Keratinocyte (primary cell): Measurements from ENCODE around the gene PKHD1.

Source experiments
- CTCF ChIP-seq, 3 experiments: IDR thresholded peaks in 1 of 3; conservative IDR thresholded peaks in 1 of 3; optimal IDR thresholded peaks in 1 of 3; 2 replicates in 2 of 3; 3 replicates in 1 of 3; pipeline versions ENCODE3 to v1.5.1; 2011; ENCODE audit warnings: low read length in 3 of 3, mild to moderate bottlenecking in 3 of 3, moderate library complexity in 2 of 3, control low read depth in 1 of 3, inconsistent platforms in 1 of 3; ENCODE audit not compliant: insufficient read depth in 2 of 3; ENCODE audit errors: extremely low read depth in 1 of 3
- EZH2 ChIP-seq: IDR thresholded peaks from one replicate; pipeline ENCODE4 v1.6.1; 2012; ENCODE audit warnings: inconsistent platforms, mild to moderate bottlenecking, low read length, moderate library complexity

GRCh38 chr6:52117352-52117751 lies 29.9 kb upstream of the PKHD1 start:
- TF ChIP-seq CTCF (optimal IDR thresholded peaks at IDR 0.05 in 1 of 3, IDR thresholded peaks at IDR 0.05 in 1 of 3, conservative IDR thresholded peaks at IDR 0.05 in 1 of 3; ENCODE audit: extremely low read depth in 1 of 3, insufficient read depth in 2 of 3, low read length in 3 of 3) (no peak), EZH2 (no peak)
